Progenitor cell of endocrine pancreas (in vitro differentiated cells): ENCODE data around the gene THRB. TPM values are rescaled to one million over a fixed set of nuclear protein-coding genes. Genes with fewer than 3 reads are reported as not detected.

Experiments used
- DNase-seq: peaks from one replicate; pipeline ENCODE4 v3.0.0; 2021; ENCODE audit warnings: low spot score; ENCODE audit not compliant: unreplicated experiment
- H3K27ac Mint-ChIP-seq: 2 replicates; pipeline ENCODE4 v1.8.0; 2021; ENCODE audit warnings: mild to moderate bottlenecking, moderate library complexity, mixed read lengths
- H3K27me3 Mint-ChIP-seq: 2 replicates; pipeline ENCODE4 v1.8.0; 2021; ENCODE audit warnings: mixed read lengths
- H3K36me3 Mint-ChIP-seq: 2 replicates; pipeline ENCODE4 v1.8.0; 2022; ENCODE audit warnings: mixed read lengths; ENCODE audit not compliant: insufficient read depth
- H3K4me1 Mint-ChIP-seq: 2 replicates; pipeline ENCODE4 v1.8.0; 2021; ENCODE audit warnings: low read depth, mixed read lengths
- H3K4me3 Mint-ChIP-seq: 2 replicates; pipeline ENCODE4 v1.8.0; 2021; ENCODE audit warnings: low read depth, mild to moderate bottlenecking, moderate library complexity, mixed read lengths
- H3K9me3 Mint-ChIP-seq: 2 replicates; pipeline ENCODE4 v1.8.0; 2021; ENCODE audit warnings: low read depth, mixed read lengths
- CTCF ChIP-seq: fragments of 200-600 bp; sonication (generic); IDR thresholded peaks from one replicate; pipeline ENCODE4 v1.5.0; 2021; ENCODE audit warnings: antibody characterized with exemption, mild to moderate bottlenecking; ENCODE audit not compliant: unreplicated experiment
- total RNA-seq: library from RNA; stranded (reverse); gene quantifications from 2 replicates; pipeline ENCODE4 v1.2.1, GENCODE V29; 2021

Gene THRB
- total RNA-seq, 1 donor from 2014 or later = 19.7 TPM

DNA sequence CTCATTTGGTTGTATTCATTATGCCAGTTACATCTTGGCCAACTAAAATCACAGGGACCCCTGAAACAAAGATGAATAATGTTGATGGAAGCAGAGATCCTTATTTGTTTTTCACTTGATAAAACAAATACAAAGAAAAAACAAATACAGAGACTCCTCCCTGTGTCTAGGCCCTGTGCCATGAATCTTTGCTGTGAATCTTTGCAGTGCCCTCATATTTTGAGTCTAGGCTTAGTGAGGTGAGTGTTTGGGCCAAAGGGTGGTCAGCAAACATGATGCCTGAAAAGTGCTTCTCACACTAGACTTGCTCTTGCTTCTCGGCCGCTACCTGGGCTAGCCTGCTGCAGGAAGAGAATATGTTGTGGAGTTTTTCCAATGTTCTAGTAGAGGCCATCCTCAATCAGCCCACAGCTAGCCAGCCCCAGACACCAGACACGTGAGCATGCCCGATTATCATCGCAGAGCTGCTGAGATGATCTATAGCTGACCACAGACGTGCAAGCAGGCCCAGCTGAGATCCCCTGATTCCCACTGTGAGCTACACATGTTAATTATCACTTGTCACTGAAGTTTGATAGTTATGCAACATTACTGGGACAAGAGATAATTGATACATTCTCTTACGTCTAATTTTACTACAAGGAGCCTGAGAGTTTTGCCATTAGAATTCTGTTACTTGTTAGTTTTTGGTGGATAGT is 191.4 kb downstream of the THRB start:
- Mint-ChIP-seq H3K4me3 (no peak overlapping the region), H3K27ac (peak overlapping the region; percentile 4), H3K9me3 (no peaks in the 10 kb centered on the region), H3K36me3 (no peaks in the 10 kb centered on the region), H3K27me3 (no peaks in the 10 kb centered on the region), H3K4me1 (no peaks in the 10 kb centered on the region)
- no peak for DNase-seq
- no peak for TF ChIP-seq CTCF

DNA sequence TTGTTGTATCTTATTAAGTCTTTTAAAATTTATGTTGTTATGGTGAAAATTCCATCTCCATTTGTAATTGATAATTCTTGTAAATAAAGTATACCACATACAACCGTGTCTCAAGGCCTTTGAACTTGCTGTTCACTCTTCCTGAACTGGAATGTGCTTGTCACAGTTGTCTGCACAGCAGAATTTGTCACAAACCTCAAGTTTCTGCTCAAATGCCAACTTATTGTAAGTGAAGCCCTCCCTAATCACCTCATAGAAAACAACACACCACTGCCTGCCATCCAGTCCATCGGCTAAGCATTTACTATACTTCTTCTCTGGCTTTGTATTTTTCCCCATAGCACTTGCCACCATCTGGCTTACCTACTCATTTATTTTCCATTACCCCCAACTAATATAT is 192.3 kb downstream of the THRB start:
- Mint-ChIP-seq H3K4me3 (no peak overlapping the region), H3K27me3 (no peaks in the 10 kb centered on the region), H3K27ac (no peak overlapping the region), H3K36me3 (no peaks in the 10 kb centered on the region), H3K4me1 (no peaks in the 10 kb centered on the region), H3K9me3 (no peaks in the 10 kb centered on the region)
- DNase-seq = no peak
- TF ChIP-seq CTCF = no peak

- Mint-ChIP-seq H3K36me3 (no peaks in the 10 kb centered on the region), H3K4me3 (no peak overlapping the region), H3K27ac (no peak overlapping the region), H3K9me3 (no peaks in the 10 kb centered on the region), H3K4me1 (no peaks in the 10 kb centered on the region), H3K27me3 (no peaks in the 10 kb centered on the region)
- no peak for TF ChIP-seq CTCF
- DNase-seq = no peak
These were observed 193.7 kb downstream of the THRB start for GRCh38 chr3:24300949-24301348.

DNA sequence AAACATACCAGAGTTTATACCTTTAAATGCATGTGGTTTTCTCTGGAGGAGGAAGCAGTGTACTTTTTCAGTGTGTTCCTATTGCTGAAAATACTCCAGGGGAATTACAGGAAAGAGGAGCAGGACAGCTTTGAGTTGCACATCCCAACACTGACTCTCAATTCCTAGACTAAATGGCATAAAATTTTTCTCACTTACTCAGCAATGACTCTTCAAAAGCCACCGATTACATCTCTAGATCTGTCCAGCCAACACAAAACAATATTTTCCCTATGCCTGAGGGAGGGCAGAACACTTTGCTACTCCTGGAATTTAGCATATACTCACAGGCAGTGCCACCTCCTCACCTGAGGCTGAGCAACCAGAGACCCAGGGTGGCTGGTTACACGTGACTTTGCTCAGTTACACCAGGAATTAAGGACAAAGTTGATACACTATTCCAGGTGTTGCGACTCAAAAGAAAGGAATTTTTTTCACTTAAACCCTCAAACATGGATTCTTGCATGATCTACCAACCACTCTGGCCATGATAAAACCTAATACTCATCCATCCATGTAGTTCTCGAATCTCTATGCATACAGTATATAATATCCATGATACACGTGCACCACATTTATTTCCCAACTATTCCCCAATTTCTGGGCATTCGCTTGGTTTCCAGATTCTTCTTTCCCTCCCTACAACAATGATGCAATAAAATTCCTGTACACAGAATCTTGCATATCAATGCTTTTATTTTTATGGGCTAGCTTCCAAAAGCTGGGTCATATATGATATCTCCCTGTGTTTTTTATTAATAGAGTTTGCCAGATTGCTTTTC is 194.6 kb downstream of the THRB start:
- no peak for TF ChIP-seq CTCF
- no peak overlapping the region for H3K27ac Mint-ChIP-seq
- H3K4me3 Mint-ChIP-seq = no peak overlapping the region
- no peaks in the 10 kb centered on the region for H3K4me1 Mint-ChIP-seq
- H3K27me3 Mint-ChIP-seq = no peaks in the 10 kb centered on the region
- no peak for DNase-seq
- H3K36me3 Mint-ChIP-seq = no peaks in the 10 kb centered on the region
- no peaks in the 10 kb centered on the region for H3K9me3 Mint-ChIP-seq

GRCh38 chr3:24299246-24299805 is 195.3 kb downstream of the THRB start:
- no peak overlapping the region for H3K27ac Mint-ChIP-seq
- no peak for TF ChIP-seq CTCF
- no peaks in the 10 kb centered on the region for H3K4me1 Mint-ChIP-seq
- no peaks in the 10 kb centered on the region for H3K9me3 Mint-ChIP-seq
- H3K4me3 Mint-ChIP-seq = no peak overlapping the region
- no peaks in the 10 kb centered on the region for H3K27me3 Mint-ChIP-seq
- DNase-seq = no peak
- peaks cover 3% of the 10 kb centered on the region for H3K36me3 Mint-ChIP-seq
